HG03064 (cell line): ENCODE data around the gene MAST4.

ENCODE experiments used
- ATAC-seq: cut with Tn5 transposase; IDR thresholded peaks from one replicate; pipeline ENCODE4 v1.9.1; 2021; ENCODE audit warnings: low read depth; ENCODE audit not compliant: unreplicated experiment

The MAST4 gene

GRCh38 chr5:67192719-67193438 is 596.7 kb downstream of the MAST4 start:
- no peak for ATAC-seq

- no peak for ATAC-seq
Measured at GRCh38 chr5:67193439-67193807, 597.2 kb downstream of the MAST4 start.

- ATAC-seq: no peak
Measured at GRCh38 chr5:67194166-67194565, 598.0 kb downstream of the MAST4 start.

- ATAC-seq: no peak
Measured at GRCh38 chr5:67195406-67196275, 599.4 kb downstream of the MAST4 start.

GRCh38 chr5:67196537-67197059 is 600.4 kb downstream of the MAST4 start, which contains the start of gene CD180:
CD180 (minus strand) TSS chr5:67196799; CDS start chr5:67196641, 158 bp downstream.
- ATAC-seq: no peak

GRCh38 chr5:67197536-67197935 is 601.3 kb downstream of the MAST4 start:
- ATAC-seq: no peak

GRCh38 chr5:67198917-67199316 is 602.7 kb downstream of the MAST4 start:
- ATAC-seq: no peak

- ATAC-seq: no peak
Measured at GRCh38 chr5:67199859-67200258, 603.7 kb downstream of the MAST4 start.

GRCh38 chr5:67200809-67201562 is 604.8 kb downstream of the MAST4 start:
- ATAC-seq: no peak

GRCh38 chr5:67201897-67202549 is 605.8 kb downstream of the MAST4 start:
- no peak for ATAC-seq

- ATAC-seq: no peak
Measured at GRCh38 chr5:67202828-67203227, 606.6 kb downstream of the MAST4 start.

- no peak for ATAC-seq
Measured at GRCh38 chr5:67203701-67204074, 607.5 kb downstream of the MAST4 start.

GRCh38 chr5:67204821-67205220 is 608.6 kb downstream of the MAST4 start:
- no peak for ATAC-seq

- no peak for ATAC-seq
Measured at GRCh38 chr5:67205981-67206380, 609.8 kb downstream of the MAST4 start.

- peak; percentile 36 for ATAC-seq
Measured at GRCh38 chr5:67206461-67206860, 610.3 kb downstream of the MAST4 start.

- peak; percentile 80 for ATAC-seq
Measured at GRCh38 chr5:67206929-67207328, 610.7 kb downstream of the MAST4 start.

GRCh38 chr5:67208403-67208802 is 612.2 kb downstream of the MAST4 start:
- no peak for ATAC-seq

- ATAC-seq: no peak
Measured at GRCh38 chr5:67209141-67209771, 613.1 kb downstream of the MAST4 start.

GRCh38 chr5:67211926-67212325 is 615.7 kb downstream of the MAST4 start:
- ATAC-seq: no peak

GRCh38 chr5:67214036-67214435 is 617.8 kb downstream of the MAST4 start:
- ATAC-seq: no peak
